HG02870 (cell line): ENCODE measurements around the gene NPAS3.

Experiments used
- ATAC-seq: cut with Tn5 transposase; IDR thresholded peaks from one replicate; pipeline ENCODE4 v1.9.1; 2021; ENCODE audit warnings: mild to moderate bottlenecking, moderate library complexity; ENCODE audit not compliant: unreplicated experiment

NPAS3 gene

DNA sequence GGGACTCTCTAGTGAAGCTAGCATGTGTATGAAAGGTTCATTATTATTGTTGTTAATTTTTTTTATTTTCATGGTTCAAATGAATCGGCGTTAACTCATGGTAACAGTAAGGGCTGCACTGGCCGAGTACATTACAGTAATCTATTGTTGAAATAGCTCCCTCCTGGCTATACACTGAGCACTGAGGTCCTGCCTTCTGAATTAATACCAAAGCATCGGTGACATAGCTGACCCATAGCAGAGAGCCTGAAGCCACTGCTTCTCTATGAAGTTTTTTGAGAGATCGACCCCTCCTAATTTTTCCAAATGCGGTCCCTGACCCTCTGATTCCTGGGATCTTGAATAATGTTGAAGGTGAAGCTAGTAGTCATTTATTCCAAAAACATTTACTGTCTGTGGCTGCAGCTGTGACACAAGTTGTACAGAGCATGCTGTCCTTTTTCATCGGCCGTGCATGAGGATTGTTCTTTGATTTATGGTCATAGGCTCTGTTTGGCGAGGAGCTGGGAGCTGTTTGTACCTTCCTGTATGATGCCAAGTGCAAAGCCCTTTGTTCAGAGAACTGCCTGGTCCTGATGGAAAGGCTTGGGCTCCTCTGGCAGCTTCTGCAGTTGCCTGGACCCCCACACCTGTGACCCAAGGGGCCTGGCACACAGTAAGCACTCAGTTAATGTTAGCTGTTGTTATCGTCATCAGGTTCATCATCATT is 525.7 kb downstream of the NPAS3 start:
- no peak for ATAC-seq

DNA sequence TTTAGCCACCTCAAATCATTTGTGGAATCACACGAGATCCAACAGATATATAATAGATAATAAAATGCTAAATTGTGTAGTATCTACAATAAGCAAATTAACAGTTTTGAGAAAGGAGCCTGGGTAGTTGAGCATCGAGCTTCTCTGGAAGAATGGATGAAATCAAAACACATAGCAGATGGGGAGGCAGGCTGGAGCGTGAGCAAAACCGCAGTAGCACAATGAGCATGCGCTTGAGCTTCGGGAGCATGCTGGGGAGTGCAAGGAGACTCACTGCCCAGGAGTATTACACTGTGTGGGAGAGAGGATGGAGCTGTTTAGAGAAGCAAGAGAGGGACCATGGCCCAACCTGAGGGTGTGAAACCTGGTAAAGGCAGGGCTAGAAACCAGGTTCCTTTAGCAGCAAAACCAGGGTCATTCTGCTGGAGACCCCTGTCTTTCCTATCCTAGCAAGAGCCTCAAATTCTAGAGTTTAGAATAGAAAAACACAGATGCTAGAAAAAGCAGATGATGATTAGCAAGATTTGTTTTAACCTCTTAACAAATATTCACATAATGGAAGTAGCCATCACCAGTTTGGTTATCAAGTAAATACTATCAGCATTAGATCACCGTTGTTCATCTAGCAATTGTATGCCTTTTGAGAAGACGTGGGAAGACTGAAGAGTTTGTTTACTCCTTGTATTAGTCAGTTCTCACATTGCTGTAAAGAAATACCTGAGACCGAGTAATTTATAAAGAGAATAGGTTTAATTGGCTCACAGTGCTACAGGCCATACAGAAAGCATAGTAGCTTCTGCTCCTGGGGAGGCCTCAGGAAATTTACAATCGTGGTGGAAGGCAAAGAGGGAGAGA is 527.4 kb downstream of the NPAS3 start:
- ATAC-seq: no peak

DNA sequence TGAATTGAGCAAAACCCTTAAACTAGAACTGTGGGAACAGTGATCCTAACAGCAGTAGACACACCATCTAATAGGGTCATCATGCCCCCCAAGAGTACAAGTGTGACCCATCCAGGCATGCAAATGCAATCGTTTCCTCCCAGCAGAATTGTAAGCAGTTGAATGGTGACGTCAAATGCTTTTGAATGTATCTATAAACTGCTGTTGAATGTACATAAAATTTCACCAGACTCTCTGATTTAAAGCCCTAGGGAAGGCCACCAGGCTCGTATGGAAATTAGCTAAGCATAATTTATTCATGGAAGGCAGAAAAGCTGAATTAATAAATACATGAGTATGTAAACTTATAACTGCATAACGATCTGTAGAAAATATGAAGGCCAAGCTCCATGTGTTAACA is 529.3 kb downstream of the NPAS3 start:
- no peak for ATAC-seq

DNA sequence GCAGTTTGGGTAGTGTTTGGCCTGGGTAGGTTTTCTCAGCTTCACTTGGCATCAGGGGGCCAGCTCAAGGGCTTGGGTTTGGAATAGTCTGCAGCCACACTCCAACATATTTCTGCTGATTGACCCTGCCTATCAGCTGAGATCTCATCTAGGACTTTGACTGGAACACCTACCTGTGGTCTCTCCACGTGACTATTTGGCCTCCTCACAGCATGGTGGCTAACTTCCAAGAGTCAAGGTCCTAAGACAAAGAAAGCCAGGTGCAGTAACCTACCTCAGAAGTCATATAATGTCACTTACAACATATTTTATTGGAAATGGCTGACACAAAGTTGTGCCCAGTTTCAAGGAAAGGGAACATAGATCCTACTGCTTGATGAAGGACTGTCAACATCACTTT is 531.2 kb downstream of the NPAS3 start:
- ATAC-seq: no peak

DNA sequence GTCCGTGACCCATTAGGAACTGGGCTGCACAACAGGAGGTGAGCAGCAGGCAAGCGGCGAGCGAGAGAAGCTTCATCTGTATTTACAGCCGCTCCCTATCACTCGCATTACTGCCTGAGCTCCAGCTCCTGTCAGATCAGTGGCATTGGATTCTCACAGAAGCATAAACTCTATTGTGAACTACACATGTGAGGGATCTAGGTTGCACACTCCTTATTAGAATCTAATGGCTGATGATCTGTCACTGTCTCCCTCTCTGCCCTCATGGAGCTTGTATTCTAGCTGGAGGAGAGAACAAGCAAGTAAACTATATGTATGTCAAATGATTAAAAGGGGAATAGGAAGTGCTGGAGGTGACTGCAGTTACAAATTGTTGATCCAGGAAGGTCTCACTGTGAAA is 533.1 kb downstream of the NPAS3 start:
- ATAC-seq: no peak

DNA sequence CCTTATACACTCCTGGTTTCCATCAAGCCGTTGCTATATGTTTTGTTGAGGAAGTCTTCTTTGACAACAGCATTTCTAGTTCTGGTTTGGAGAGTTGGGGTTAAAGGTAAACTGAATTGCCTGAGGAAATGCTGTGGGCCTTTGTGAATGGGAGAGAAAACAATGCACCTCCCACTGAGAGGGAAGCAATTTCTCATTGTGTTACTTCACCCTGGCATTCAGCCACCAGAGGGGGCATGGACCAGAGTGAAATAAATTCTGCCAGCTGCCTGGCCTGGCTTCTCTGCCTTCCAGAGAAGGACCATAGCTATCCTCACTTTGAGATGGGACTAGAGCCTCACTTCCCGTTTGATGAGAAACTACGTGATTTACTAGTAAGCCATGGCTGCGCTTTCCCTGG is 536.9 kb downstream of the NPAS3 start:
- ATAC-seq: no peak

DNA sequence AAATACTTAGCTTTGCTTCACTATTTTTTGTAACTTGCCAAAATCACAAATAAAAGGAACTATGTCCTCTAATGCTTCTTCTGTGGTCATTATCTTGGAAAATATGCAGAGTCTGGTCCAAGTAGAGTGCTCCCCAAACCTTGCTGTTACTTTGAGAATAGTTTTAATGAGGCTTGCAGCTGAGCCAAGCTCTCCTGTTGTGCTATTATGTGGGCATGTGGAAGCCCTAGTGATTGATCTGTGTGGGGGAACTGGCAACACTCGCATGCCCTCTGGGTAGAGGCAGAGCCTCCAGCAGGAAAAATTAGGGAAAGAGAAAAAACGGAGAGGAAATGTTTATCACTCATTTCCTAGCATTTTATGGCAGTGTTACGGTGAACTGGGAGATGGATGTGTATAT is 539.1 kb downstream of the NPAS3 start:
- no peak for ATAC-seq

DNA sequence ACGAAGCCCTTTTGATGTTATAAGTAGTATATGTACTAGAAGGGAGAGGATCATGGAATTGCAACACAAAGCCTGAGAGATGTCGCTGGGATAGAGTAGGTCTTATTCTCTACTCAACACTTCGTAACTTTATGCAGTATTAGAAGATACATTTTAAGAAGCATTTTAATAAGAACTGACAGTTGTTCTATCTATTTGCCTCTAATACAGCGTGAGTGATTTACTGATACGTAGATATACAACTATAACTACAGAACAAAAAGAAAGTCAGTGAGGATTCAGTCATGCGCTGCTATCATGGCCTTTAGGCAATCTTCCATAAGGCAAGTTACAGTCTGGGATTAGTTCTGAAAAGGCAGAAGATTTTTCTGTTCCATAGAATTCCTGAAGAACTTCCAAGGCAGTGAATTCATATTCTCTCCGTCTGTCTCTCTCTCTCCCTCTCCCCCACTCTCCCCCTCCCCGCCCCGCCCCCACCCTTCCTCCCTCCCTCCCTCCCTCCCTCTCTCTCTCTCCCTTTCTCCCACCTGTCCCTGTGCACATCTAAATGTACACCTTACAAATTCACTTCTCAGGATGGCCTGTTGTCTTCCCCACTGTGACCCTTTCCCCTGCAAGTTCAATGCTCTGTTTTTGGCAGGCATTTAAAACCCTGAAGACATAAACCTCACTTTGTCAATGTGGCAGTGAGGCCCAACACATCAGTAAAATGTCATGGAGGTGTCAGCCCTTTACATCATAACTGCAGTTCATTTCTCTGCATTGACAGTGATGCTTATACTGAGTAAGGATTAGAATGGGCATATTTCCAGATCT is 541.6 kb downstream of the NPAS3 start:
- ATAC-seq: no peak

DNA sequence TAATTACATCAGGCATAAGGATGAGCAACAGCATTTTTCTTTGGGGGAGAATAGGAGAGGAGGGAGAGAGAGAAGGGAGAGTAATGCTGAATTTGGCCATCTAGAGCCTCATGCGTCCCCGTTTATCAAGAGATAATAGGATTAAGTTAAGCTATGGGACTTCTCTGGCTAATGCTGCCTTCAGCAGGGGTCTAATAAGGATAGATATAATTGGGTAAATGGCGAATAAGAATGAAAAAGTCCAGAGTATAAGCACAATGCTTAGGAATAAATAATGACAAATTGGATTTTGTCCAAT is 542.2 kb downstream of the NPAS3 start:
- no peak for ATAC-seq

DNA sequence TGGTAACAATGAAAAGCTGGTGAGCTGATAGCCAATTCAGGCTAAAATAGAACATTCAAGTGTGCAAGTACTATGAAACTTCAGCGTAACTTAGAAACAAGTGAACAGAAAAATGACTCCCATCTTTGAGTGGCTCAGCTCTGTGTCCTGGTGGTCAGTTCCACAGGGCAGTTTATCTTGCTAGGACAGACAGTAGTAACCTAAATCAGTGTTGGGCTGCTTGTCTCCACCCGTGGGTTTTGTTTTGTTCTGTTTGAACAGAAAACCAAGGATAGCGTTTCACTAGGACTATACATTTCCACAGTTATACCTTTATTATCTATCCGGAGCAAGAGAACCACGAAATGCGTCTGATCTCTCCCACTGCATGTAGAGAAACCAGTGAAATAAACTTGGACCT is 544.4 kb downstream of the NPAS3 start:
- ATAC-seq: no peak

DNA sequence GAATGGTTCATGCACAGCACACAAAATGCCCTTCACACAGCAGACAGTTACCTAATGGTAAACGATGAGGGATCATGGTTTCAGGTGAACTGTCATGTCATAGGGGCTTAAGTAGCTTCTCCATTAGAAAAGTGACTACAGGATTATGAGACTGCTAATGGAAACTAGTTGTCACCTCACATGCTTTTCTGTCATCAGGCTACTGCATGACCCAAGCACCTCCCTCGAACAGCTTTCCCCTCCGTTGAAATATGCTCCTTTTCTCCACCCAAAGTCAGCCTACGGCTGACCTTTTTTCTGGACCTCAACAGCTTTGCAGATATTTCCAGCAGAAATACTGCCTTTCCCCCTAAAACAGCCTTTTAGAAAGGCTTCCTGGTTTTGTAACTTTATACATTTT is 544.9 kb downstream of the NPAS3 start:
- ATAC-seq: no peak

DNA sequence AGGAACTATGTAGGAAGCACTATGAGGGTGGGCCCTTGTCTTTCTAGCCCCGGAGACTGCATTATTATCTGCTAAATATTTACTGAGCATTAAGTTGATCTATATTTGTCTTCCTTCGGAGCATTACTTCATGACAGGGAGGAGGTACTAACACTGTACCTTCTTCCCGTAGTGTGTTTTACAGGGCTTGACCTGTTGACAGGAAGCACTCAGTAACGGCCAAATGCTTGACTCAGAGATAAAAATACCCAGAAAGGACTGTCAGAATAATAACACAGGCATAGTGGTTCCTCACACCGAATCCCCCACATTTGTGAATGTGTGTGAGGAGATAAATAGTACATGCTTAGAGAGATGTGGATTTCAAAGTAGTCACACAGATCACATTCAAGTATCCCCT is 545.6 kb downstream of the NPAS3 start:
- ATAC-seq: no peak

DNA sequence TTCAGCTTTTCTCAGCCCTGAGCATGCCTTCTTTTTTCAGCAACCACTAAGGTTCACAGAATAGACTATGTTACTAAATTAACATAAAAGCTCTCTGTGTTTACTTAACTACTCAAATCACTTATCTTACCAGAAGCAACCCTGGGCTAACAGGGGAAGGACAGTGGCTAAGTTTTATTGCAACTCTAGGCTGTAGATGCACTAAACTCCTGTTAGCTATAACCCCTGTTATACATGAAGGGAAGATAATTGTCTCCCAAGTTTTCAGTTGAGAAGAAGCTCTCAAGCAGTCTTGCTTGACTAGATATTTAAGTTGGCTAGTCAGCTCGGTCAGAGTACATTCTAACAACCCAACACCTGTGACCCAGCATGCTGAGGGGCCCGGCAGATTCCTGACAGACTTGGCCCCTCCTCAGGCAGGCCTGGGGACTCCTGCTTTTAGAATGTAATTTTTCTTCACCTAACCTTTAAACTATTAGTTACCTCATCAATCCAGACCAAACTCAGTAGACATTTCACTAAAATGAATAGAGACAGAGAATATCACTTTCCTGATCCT is 547.7 kb downstream of the NPAS3 start:
- no peak for ATAC-seq

DNA sequence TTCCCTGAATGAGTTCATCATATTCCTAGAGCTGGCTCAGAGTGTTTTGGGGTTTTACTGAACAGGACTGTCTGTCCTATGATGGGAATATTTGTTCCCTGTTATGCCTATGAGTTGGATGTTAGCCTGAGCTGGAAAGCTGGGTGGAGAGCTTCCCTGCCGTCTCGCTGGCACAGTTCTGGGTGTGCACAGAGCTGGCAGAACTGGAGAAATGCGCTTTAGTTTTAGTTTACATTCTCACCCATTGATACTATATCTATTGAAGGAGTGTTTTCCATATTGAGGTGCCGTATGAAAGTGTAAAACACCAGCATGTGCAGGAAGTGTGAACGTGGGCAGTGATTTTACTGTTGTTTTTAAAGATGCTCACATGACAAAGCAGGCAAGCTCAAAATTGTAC is 549.9 kb downstream of the NPAS3 start:
- no peak for ATAC-seq

DNA sequence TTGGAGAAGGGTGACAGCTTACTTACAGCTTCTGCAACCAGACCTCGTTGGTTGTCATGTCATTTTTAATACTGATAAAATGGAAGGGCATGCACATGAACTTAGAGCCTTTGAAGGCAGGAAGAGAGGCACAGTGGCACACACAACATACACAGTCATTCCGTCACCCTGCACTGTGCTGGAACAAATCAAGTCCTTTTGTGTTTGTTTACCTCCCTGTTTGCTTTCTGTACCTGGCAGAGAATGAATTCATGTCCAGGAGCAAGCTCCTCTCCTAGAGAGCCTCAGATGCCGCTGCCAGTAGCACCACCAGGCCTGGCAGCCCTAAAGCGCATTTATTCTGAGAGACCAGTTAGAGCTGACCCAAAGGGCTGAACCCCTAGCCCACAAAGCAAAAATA is 551.9 kb downstream of the NPAS3 start:
- ATAC-seq: no peak

DNA sequence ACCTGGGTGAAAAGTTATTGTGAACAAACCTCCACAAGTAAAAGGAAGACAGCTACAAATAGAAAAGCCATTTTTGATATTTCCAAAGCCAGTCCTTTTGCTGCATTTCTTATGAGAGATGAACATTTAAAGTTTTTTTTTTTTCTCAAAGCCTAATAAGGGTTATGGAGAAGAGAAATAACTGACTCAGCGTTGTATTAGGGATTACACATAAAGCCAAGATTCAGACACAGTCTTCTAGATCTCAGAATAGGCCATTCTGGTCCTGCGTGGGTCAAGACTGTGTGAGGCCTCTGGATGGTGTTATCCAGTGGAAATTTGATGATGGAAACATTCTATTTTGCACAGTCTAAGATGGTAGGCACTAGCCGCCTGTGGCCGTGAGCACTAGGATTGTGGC is 552.4 kb downstream of the NPAS3 start:
- no peak for ATAC-seq

DNA sequence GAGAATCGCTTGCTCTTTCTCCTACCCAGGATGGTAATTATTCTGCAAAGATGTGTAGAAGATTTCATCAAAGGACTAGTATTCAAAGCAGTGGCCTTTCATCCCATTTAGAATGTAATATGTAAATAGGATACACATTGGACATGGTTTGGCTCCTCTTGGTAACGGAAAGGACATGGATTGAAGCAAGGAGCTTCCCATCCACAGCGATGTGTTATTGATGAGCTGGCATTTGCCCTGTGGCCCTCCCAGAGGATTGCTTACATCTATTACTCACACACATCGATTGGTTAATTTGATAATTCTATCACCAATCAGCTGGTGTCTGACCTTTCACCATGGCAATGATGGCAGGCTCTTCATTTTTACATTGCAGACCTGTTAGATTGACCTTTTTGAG is 553.8 kb downstream of the NPAS3 start:
- ATAC-seq: no peak

DNA sequence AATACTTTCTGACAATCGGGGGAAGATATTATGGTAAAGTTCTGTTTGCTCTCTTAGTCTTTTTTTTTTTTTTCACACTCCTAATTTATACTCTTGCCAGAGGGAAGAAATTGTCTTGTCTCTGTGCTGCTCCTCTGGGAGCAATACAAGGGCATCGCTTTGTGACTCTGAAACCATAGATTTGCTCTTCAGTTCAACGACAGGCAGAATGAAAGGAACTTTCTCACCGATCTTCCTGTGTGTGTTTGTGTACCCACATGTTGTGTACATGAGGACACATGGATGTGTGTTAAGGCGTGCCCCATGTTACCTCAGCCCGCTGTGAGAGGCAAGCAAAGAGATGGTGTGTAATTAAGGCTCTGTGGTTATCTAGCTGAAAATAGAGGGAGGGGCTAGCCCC is 554.6 kb downstream of the NPAS3 start:
- ATAC-seq: no peak

DNA sequence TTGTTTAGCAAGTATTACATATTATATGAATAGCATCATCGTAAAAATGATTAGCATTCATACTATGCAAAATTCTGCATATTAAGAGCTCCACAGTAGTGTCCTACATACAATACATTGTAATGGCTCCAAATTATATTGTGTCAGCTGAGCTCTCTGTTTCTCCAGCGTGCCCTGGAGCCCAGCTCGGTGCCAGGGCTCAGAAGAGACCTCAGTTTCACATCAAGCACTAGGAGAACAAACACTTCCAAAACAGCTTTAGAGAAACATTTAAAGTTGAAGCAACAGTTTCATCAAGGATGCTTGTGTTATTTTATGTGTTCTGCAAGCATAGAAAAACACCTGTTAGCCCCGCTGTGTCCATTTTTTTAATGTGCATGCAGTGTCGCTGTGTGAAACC is 555.3 kb downstream of the NPAS3 start:
- no peak for ATAC-seq

DNA sequence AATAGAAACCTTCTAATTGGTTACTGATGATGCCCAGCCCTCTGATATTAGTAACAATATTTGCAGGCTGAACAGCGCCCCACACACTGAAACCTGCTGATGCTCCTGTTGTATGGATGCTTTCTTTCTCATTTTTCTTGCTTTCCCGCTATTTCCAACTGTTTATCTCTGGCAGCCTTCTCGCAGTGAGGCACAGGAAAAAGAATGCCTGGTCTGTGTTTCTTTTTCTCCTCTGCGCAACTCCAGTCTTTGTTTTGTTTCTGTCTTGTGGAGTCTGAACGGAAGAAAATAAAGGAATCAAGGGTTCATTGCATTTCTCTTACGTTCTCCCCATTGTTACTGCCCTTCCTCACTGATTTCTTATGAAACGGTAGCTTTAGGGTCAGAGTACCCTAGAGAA is 561.0 kb downstream of the NPAS3 start:
- ATAC-seq: no peak

DNA sequence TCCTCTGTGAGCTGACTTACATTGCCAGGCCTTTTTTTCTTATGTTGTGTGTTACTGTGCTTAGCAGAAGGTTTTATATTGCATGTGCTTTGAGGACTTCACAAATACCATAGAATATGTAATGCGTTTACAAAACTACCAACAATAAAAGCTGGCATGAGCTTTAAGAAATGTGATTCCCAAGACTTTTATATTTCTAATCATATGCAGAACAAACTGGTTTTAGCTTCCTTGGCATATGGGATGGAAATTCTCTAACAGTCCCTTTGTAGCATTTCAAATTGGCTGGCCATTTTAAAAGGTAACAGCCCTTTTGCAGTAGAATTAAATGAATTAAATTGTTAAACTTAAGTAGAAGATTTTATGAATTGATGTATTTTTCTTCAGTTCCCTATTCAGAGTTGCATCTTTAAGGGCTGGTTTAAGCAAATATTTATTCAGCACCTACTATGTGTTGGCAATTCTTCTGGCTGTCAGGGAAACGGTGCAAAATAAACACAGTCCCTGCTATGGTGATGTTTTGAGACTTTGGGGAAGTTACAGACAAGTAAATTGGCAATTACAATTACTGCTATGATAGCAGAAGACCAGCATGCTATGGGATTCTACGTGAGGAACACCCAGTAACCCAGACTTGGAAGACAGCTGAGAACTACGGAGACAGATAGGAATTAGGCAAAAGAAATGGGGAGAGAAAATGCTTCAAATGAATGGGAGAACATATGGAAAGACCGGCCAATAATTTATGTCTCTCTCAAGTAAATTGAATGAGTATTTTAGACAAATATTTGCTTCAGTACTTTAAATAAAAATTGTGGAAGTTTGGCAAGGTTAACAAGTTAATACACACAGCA is 565.8 kb downstream of the NPAS3 start:
- no peak for ATAC-seq
